ENCODE results near the gene UVRAG. TPM values are rescaled to one million over a fixed set of nuclear protein-coding genes. Genes with fewer than 3 reads are reported as not detected.

The UVRAG gene
- total and polyA plus RNA-seq, 2 of the 13 experiments (the other 11 are each of a cell fraction or from before 2014, with no cell fraction given): 9.7 to 17.3 TPM

GRCh38 chr11:75814677-75815344 is at the start of gene UVRAG (continued):
- TF ChIP-seq AKNA (CRISPR knock-in tag; IDR thresholded peaks at IDR 0.05; ENCODE audit: borderline replicate concordance) (no peak), SP140L (CRISPR knock-in tag; IDR thresholded peaks at IDR 0.05; ENCODE audit: borderline replicate concordance) (no peak), E2F1 (CRISPR knock-in tag; IDR thresholded peaks at IDR 0.05) (peak; percentile 68), ZHX2 (IDR thresholded peaks at IDR 0.05; ENCODE audit: low read depth) (no peak), ZHX2 (CRISPR knock-in tag; IDR thresholded peaks at IDR 0.05; ENCODE audit: borderline replicate concordance) (no peak), ZNF180 (CRISPR knock-in tag; IDR thresholded peaks at IDR 0.05; ENCODE audit: borderline replicate concordance, low read depth) (no peak), CAMTA2 (CRISPR knock-in tag; IDR thresholded peaks at IDR 0.05; ENCODE audit: borderline replicate concordance) (no peak), POLR2G (IDR thresholded peaks at IDR 0.05; ENCODE audit: low read depth, low read length) (peak; percentile 78), ETS1 (CRISPR knock-in tag; IDR thresholded peaks at IDR 0.05) (no peak), ATF2 (CRISPR knock-in tag; IDR thresholded peaks at IDR 0.05) (peak; percentile 6; the same call in 1 of the 2 replicates), HNF1B (CRISPR knock-in tag; IDR thresholded peaks at IDR 0.05) (no peak)

All from HepG2 (cell line).